ENCODE measurements around the gene SOAT2.

DNA sequence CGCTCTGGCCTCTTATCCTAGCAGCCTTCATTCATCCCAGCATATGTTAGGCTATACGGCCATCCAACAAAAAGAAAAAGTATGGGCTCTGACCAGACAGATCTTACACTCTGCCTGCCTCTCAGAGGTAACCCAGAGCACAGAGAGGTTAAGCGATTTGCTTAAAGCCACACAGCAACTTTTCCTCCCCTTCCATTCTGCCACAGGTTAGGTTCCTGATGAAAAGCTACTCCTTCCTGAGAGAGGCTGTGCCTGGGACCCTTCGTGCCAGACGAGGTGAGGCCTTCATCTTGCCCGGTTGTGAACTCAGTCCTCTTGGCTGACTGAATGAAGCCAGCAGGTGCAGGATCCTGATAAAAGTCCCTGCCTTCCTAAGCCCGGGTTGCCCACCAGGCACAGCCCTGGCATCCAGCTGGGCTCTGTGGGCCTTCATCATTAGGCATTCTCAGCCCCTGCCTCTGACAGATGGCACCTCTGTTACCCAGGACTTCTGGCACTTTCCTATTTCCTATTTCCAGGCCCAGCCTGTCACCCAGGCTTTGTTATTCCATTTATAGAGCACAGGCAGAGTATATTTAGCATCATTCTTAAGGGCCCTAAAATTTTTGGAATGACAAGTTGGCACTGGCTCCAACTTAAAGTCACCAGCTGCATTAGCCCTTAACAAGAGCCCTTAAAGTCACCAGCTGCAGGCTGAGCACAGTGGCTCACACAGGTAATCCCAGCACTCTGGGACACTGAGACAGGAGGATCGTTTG, 12.8 kb downstream of the SOAT2 start:
- TF ChIP-seq POLR2A (IDR thresholded peaks at IDR 0.05), result no peak
- TF ChIP-seq, protein P1, sequence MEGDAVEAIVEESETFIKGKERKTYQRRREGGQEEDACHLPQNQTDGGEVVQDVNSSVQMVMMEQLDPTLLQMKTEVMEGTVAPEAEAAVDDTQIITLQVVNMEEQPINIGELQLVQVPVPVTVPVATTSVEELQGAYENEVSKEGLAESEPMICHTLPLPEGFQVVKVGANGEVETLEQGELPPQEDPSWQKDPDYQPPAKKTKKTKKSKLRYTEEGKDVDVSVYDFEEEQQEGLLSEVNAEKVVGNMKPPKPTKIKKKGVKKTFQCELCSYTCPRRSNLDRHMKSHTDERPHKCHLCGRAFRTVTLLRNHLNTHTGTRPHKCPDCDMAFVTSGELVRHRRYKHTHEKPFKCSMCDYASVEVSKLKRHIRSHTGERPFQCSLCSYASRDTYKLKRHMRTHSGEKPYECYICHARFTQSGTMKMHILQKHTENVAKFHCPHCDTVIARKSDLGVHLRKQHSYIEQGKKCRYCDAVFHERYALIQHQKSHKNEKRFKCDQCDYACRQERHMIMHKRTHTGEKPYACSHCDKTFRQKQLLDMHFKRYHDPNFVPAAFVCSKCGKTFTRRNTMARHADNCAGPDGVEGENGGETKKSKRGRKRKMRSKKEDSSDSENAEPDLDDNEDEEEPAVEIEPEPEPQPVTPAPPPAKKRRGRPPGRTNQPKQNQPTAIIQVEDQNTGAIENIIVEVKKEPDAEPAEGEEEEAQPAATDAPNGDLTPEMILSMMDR (IDR thresholded peaks at IDR 0.05), result no peak
